Muscle of back (tissue), 11 donors: Measurements from ENCODE around the gene VWA1. TPM values are rescaled to one million over a fixed set of nuclear protein-coding genes. Genes with fewer than 3 reads are reported as not detected.
"Not testable (repeated sequence)": the region's sequence is repeated elsewhere in the genome, so short reads cannot be mapped to it uniquely, and the experiment has no call there.

Experiments
- DNase-seq, 3 donors: peaks; one replicate each; pipeline versions ENCODE4 v3.0.0 to v3.0.0-alpha.2; 2013
- polyA plus RNA-seq, 10 donors: library from polyadenylated mRNA; unstranded; fragments of 120-200 nt; gene quantifications; one replicate each; pipeline ENCODE4 v1.2.1, GENCODE V29; 2013; ENCODE audit not compliant: insufficient read length in 10 of 10

Gene VWA1
- polyA plus RNA-seq, 10 donors = 39.3 to 78.6 (median 50.7) TPM

DNA sequence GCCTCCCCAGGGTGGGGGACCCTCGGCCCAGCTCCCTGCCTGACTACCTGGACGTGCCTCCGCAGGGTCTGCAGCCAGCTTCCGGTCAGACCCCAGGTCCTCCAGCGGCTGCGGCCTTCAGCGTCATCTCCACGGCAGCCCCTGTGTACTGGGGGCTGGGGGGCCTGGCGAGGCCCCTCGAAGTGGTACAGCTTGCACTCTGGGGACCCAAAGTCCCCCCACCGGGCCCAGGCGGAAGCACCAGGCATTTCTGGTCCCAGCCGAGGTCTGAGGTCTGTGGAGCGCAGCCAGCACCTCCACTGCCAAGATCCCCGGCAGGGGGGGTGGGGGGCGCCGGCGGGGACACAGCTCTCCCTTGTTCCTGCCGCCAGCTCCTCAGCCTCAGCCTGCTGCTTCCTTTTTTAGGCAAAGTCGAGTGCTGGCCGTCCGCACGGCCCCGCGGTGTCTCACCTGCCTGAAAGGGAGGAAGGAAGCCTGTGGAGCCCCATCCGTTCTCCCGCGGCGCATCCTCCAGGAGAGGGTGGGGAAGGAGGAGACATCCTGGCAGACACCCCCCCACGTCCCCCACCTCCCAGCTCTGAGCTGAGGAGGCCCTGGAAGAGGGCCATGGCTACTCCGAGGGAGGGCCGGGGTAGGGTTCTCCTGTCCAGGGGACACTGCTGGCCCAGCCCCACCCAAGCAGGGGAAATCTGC lies 1.2 kb upstream of the VWA1 start:
- DNase-seq = peak in 2 of 3 donors; percentile 63 to 83

DNA sequence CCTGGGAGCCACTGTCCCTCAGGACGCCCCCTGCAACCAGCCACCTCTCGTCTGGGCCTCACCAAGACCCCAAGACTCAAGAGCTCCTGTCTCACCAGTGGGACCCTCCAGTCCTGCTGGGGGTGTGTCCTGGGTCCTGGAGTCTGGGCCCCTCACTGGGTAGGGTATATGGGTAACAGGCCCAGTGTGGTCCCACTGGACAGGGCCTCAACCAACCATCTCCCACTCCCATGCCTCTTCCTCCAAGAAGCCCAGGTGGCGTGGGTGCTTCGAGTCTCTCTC lies 725 bp upstream of the VWA1 start:
- no peak for DNase-seq

DNA sequence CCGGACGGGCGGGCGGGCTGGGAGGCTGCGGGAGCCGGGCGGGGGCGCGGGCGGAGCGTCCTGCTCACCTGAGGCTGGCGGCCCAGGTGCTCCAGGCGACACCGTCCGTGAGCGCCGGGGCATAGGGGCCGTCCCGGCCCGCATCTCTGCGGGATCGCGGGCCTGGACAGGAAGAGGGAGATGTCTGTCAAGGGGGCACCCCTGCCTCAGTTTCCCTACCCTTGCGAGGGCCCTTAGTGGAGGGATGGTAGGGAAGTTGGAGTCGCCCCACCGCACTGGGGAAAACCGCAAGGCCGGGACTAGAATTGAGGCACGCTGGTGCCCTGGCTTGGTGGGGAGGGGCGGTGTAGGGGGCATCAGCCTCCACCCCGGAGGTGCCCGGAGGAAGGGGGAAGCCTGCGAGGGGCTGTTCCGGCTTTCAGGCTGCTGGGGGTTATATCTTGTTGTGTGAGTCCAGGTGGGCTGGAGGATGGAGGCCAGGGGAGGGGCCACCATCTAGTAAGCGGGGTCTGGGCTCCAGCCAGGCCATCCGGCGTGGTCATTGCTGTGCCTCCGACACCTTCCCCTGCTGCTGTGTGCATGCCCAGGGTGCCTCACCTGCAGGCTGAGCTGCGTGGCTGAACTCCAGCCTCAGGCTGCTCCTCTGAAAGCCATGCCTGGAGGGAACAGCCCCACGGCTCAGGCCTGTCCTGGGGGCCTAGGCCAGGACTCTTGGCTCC lies 580 bp downstream of the VWA1 start:
- no peak for DNase-seq

DNA sequence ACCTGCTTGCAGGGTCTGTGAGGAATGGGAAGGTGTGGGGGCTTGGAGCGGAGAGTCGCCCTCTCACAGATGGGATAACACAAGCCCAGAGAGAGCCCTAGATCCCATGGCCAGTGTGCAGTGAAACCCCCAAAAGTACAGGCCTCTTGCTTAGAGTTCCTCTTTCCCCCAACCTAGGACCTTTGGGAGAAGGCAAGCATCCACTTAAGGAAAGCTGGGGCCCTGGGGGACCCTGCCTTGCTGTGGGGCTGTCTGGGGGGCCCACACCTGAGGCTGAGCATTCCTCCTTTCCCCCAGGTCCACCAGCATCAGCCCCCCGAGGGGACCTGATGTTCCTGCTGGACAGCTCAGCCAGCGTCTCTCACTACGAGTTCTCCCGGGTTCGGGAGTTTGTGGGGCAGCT lies 1.1 kb downstream of the VWA1 start:
- no peak for DNase-seq

DNA sequence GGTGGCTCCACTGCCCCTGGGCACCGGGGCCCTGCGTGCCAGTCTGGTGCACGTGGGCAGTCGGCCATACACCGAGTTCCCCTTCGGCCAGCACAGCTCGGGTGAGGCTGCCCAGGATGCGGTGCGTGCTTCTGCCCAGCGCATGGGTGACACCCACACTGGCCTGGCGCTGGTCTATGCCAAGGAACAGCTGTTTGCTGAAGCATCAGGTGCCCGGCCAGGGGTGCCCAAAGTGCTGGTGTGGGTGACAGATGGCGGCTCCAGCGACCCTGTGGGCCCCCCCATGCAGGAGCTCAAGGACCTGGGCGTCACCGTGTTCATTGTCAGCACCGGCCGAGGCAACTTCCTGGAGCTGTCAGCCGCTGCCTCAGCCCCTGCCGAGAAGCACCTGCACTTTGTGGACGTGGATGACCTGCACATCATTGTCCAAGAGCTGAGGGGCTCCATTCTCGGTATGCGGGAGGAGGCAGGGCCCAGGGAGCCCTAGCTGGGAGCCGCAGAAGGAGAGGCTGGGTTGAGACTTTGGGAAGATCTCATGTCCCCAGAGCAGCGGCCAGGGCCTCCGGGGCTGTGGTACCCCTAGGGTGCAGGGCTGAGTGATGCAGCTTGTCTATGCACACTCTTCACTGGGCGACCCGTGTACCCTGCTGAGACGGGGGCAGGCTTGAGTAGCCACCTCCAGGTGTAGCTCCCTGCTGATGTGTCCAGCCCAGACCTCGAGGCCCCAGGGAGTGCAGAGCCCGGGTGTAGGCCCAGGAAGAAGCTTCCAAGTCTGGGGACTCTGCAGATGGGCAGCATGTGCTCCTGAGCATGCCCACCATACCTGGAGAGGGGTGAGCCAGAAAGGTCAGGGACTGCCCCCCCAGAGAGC lies 1.8 kb downstream of the VWA1 start:
- peak in 1 of 3 donors; percentile 4 for DNase-seq

DNA sequence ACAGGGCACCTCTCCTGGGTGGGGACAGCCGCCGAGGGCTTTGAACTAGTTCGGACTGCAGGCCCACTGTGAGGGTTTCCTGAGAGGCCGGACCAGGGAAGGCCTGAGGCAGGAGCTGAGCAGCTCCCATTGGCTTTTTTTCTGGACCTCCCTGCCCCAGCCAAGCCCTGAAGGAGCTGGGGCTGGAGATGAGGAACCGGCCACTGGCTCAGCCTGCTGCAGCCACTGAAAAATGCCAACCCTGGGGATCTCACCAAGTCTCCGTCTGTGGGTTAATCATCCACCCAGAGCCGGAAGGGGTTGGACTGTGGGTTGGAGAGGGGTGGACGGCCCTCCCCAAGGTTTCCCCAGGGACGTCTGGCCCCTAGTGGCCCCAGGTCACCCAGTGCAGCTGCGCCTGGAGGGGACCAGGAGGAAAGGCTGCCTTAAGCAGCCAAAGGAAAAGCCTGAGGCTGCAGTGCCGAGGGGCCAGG lies 2.5 kb downstream of the VWA1 start:
- DNase-seq = peak in 1 of 3 donors; percentile 23

DNA sequence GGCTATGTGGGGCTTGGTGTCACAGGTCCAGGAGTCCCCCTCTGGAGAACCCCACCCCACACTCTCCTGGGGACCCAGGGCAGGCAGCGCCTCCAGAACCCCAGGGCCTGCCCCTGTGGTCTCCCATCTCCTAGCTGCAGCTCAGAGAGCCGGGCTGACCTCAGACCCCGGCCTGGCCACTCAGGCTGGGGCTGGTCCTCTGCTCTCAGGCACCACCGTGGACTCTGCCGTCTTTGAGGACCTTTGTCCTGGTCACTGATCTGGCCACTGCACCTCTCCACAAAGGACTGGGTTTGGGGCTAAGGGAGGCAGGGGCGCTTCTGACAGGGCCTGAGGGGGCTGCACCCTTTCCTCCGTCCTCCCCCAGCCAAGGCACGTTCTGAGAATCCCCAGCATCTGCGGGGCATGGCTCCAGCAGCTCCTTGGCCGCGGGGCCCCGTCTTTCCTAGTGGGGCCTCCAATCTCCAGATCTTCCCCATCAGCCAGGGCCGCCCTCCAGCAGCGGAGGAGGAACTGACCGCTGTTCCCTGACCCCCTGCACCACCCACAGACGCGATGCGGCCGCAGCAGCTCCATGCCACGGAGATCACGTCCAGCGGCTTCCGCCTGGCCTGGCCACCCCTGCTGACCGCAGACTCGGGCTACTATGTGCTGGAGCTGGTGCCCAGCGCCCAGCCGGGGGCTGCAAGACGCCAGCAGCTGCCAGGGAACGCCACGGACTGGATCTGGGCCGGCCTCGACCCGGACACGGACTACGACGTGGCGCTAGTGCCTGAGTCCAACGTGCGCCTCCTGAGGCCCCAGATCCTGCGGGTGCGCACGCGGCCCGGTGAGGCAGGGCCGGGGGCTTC lies 3.3 kb downstream of the VWA1 start:
- DNase-seq = peak in 1 of 3 donors; percentile 81

DNA sequence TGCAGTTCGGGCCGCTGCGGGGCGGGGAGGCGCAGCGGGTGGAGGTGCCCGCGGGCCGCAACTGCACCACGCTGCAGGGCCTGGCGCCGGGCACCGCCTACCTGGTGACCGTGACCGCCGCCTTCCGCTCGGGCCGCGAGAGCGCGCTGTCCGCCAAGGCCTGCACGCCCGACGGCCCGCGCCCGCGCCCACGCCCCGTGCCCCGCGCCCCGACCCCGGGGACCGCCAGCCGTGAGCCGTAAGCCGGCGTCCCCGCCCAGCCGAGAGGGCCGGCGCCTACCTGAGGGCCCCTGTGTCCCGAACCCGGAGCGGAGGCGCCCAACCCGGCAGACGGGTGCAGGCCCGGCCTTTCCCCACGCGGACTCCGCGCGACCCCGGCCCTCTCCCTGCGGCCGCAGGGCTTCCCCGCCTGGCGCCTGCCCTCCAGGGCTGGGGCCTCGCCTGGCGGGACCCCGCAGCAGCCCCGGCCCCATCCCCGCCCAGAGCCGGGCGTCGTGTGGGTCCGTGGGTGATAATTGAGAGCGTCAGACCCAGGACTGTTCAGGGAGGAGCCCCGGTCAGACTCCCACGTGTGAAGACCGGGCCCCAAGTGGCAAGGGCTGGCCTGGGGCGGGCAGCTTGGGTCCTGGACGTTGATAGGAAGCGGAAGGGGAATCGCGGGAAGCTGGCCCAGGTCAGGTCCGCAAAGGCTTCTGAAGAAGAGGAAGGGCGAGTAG lies 4.2 kb downstream of the VWA1 start:
- DNase-seq = no peak

DNA sequence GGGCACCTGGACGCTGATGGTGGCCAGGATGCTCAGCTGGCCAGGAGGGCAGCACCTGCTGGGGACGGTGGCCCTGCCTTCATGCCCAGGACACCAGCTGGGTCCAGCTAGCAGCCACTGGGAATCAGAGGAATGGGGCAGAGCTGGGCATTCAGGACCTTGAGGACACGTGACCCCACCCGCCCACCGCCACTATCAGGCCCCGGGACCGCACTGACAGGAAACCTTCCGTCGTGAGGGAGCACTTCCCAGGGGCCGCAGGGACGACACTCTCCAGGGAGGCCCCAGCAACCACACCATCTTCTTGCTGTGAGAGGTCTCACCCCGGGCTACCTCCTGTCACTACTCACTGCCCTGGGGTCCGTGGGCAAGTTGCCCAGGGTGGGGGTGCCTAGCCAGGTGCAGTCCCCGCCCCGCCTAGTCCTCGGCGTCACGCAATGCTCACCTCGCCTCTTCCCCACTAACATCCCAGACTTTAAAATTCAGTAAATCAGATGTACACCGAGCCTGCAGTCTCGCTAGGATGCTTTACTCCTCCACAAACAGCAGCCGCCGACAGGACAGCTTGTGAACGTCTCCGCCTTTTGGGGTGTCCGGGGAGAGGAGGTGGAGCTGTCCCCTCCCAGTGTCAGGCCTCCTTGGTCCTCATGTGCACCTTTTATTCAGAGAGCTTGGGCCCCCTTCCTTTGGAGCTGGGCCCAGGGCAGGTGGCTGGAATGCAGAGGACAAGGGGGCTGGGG lies 4.9 kb downstream of the VWA1 start:
- DNase-seq = peak in 1 of 3 donors; percentile 70

DNA sequence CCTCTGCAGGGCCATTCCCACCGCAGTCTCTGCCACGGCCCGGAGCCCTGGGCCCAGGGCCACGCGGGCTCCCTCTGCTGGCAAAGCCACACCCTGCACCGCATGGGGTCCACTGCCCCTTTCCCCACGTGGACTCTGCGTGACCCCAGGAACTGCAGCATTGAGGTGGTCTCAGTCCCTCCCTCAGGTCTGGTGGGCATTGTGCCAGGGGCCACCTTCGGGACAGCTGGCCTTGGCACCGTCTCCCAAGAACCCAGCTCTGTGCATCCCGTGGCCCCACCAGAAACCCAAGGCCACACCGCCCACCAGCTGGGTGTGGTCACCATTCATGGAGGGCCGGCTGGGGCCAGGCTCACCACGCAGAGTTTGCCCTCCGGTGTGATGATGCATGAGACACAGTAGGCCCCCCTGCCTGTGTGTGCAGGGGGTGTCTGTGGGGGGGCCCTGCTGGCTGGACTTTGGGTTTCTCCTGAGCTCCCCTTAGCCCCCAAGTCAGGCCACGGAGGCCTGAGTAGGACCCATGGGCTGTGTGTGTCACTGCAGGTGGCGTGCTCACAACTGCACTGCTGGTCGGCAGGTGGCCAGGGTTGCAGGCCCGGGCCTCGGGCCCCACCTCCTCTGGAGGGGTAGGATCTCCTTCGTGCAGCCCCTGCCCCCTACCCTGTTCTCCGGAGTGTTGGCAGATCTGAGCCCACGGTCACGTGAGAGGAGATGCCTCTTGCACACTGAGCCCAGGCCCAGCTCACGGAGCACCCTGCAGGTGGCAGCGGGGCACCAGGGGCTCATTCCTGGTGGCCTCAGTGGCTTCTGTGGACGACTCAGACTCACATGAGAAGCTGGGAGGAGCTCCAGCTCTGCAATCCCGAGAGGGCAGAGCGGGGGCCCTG lies 5.8 kb downstream of the VWA1 start:
- peak in 1 of 3 donors; percentile 54 for DNase-seq

DNA sequence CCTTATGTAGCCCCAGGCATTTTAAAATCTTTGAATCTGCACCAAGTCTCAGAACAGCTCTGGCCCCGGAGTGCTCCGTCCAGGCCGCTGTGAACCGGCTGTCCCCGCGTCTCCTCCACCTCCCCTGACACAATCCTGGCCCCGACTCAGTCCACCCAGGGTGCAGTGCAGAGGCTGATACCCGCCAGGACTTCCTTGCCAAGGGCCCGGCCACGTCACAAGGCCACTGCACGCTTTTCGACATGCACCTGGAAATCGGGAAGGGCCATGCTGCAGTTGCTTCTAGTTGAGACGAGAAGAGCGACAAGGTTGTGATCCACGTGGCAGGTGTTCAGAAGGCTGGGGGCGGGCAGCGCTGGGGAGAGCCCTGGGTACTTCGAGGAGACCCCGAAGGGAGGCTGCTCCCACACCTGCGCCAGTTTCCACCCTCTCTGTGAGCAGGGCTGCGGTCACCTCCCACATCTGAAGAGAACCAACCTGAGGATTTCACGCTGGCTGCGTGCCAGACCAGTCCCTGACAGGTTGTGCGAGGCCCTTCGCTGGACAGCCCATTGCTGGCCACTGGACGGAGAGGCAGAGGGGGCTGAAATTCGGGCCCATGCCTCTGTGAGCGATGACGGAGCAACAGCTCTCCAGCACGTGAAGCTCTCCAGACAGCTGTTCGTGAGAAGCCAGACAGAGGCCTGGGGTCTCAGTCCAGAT lies 6.7 kb downstream of the VWA1 start:
- peak in 1 of 3 donors; percentile 42 for DNase-seq

DNA sequence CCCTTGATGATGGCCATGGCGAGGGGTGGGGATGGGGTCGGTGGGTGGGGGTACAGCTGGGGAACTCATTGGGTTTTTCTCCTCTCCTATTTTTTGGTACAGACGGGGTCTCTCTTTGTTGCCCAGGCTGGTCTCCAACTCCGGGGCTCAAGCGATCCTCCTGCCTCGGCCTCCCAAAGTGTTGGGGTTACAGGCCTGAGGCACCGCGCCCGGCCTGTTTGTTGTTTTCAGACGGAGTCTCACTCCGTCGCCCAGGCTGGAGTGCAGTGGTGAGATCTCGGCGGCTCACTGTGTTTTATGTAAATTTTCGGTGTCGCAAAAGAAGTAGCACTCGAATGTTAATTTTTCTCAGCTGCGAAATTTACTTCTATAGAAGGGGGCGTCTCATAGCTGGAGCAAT lies 11.1 kb downstream of the VWA1 start:
- DNase-seq = not testable (repeated sequence)

DNA sequence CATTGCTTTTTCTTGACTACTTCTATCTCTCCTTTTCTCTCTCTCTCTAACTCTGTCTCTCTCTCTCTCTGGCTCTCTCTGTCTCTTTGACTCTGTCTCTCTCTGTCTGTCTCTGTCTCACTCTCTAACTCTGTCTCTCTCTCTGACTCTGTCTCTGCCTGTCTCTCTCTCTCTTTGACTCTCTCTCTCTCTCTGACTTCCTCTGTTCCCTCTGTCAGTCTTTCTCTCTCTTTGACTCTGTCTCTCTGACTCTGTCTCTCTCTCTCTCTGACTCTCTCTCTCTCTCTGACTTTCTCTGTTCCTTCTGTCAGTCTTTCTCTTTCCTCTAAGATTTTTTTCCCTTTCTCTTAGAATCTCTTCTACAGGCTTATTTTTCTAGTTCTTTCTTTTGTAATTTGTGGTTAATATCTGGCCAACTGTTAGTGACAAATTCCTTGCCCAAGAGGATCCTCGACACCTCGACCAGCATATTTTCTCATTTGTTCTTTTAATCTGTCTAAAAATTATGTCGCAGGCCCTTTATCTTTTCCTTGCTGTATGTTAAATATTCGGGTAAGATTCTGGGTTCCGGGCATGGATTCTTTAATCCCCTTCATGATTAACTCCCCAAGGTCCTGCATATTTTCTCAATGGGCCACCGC lies 13.7 kb downstream of the VWA1 start, which contains the start of gene ATAD3C:
TSS of gene ATAD3C (plus strand) at position 591 of the 641 bp plus-strand sequence. CDS start 995 bp downstream, outside the sequence.
- no peak for DNase-seq

DNA sequence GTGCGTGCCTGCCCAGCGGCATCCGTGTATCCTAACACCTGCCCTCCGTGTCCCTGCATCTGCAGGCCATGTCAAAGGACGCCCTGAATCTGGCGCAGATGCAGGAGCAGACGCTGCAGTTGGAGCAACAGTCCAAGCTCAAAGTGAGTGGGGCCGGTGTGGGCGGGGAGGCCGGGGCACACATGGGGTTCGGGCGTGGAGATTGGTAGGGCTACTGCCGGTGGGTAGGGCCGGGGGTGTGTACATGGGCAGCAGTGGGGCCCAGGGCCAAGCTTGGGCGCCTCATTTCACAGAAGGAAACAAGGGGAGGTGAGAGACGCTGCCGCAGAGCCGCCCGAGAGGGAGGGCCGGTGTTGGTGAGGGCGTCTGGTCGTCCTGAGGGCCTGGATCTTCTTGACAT lies 15.1 kb downstream of the VWA1 start:
- not testable (repeated sequence) for DNase-seq

DNA sequence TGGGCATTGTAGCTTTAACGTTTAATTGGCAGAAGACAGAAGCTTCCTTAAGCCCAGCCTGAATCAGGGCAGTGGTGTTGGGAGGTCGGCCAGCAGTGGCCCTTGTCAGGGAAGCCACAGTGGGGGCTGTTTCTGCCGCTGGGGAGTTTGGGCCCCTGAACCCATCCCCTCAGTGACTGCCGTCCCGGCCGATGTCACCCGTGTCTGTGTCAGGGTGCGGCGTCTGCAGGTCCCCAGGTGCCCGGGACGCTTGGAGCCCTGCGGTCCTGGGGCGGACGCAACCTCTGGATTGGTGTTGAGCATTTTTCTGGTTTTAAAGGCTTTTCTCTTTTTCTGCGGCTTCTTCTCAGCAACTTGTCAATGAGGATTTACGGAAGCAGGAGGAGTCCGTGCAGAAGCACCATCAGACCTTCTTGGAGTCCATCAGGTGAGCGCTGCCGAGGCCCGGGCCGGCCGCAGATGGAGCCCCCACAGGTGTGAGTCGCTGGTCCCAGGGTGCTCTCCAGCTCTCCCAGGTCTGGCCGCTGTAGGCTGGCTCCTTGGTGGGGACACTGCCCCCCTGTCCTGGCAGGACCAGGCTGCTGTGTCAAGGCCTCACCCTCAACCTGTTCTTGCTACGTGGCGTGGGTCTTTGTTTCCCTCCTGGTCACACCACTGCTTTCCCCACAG lies 16.3 kb downstream of the VWA1 start:
- no peak for DNase-seq

DNA sequence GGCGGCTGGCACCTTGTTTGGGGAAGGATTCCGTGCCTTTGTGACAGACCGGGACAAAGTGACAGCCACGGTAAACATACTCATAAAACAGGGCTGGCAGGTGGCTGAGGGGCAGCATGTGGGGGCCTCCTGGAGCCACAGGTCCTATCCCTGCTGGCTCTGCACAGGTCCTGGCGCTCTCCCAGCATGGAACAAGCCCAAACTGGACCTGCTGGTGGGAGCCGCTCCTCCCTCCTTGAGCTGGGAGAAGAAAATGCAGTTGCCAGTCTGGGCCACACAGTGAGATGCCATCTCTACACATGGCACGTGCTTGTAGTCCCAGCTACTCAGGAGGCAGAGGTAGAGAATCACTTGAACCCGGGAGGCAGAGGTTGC lies 16.9 kb downstream of the VWA1 start:
- DNase-seq = not testable (repeated sequence)

DNA sequence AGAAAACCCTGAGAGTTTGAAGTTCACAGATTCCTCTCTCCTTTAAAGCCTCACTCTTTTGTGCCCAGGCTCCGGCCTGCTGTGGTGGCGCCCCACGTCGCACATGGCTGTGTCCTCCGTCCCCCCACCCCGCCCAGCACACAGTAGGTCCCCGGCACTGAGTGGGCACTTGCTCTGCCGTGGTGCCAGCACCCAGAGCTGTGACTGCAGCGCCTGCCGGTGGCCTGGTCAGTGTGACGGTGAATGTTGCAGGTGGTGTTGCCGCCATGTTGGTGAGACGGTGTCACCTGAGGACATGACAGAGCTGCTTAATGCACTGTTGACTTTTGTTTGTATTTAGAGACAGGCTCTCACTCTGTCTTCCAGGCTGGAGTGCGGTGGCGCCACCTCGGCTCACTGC lies 17.4 kb downstream of the VWA1 start:
- no peak for DNase-seq
